ENCODE results near the gene BAHCC1.

Gene BAHCC1

DNA sequence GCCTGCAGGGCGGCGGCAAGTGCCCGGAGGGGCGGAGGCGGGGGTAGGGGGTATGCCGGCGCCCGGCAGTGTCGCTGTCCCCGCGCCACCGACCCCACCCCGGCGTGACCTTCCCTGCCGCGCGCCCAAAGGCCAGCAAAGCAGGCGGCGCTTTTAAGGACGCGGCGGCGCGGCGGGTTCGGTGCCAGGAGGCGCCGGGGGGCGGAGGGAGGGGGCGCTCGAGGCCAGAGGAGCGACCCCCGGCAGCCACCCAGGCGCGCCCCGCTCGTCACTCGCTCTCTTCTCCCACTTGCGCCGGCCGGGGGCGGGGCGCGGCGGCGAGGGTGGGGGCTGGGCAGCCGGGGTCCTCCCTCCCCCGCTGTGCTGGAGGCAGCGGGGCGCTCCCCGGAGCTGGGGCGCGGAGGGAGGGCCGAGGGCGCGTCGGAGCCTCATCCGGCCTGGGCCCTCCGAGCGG is 8.6 kb upstream of the BAHCC1 start:
- DNase-seq (ENCODE audit: low spot score) = peak; percentile 66

DNA sequence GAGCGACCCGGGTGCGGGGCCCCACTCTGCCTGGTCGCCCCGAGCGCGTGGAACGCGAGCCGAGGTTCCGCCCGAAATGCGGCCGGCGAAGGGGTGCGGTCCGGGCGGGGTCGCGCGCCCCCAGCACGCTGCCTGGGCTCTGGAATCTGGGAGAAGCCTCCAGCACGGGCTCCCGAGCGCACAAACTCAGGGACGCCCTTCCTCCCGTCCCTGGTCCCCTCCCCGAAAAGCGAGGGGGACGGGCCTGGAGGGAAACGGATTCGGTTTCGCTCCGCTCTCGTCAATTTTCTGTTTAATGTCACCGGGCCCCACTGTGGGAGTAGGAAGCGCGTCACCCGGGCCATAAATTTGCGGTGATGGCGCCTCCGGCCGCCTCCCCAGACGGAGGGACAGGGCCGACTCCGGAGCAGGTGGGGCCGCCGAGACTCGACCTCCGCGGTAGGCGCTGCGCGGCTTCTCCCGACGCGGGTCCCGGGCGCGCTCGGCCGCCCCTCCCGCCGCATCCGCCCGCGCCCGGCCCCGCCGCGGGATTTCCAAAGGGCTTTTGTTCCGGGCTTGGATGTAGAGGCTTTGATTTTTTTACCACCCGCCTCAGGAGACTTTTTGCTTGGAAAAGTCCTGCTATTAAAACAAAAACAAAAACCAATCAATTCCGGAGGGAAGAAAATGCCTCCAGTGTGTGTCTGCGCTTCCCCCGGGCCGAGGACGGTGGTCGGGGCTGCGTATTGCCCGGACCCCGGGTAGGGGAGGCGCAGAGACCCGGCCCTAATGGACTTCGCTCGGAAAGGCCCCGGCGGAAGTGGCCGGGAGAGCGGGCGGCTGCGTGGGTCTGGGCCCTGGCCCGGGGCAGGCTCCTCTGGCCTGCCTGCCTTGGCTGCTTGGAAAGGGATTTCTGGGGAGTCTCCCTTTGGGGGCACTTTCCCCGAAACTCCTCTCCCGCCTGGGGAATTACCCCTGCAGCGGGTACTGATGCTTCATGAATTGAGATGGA is 7.9 kb upstream of the BAHCC1 start:
- DNase-seq (ENCODE audit: low spot score) = peak; percentile 77

DNA sequence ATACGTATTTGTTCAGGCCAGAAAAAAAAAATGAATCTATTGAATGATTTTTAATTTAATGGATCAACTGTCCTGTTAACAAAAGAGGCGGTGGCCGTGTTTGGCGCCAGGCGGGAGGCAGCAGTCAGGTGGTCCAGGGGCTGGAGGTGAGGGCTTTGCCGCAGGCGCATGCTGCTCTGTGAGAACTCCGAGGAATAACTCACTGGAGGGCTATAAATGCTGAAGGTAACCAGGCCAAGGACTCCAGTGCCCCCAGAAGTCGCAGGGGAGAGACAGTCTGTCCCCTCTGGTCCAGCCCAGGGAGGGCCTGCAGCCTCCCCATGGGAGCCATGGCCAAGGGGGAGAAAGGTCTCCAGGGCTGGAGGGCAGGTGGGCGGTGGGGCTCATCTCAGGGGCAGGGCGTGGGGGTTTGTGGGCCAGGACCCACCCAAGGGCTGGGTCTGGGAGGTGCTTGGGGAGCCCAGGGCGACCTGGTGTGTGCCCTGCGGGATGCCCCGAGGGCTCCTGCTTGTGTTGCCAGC is 7.1 kb upstream of the BAHCC1 start:
- no peak for DNase-seq (ENCODE audit: low spot score)

- no peak for DNase-seq (ENCODE audit: low spot score)
Measured at GRCh38 chr17:81388612-81389367, 6.5 kb upstream of the BAHCC1 start.

- DNase-seq (ENCODE audit: low spot score) = no peak
Measured at GRCh38 chr17:81389585-81389984, 5.7 kb upstream of the BAHCC1 start.

GRCh38 chr17:81390029-81390872 is 5.0 kb upstream of the BAHCC1 start:
- DNase-seq (ENCODE audit: low spot score) = no peak

- DNase-seq (ENCODE audit: low spot score) = no peak
Measured at GRCh38 chr17:81390873-81391255, 4.4 kb upstream of the BAHCC1 start.

GRCh38 chr17:81391293-81391935 is 3.8 kb upstream of the BAHCC1 start:
- no peak for DNase-seq (ENCODE audit: low spot score)

DNA sequence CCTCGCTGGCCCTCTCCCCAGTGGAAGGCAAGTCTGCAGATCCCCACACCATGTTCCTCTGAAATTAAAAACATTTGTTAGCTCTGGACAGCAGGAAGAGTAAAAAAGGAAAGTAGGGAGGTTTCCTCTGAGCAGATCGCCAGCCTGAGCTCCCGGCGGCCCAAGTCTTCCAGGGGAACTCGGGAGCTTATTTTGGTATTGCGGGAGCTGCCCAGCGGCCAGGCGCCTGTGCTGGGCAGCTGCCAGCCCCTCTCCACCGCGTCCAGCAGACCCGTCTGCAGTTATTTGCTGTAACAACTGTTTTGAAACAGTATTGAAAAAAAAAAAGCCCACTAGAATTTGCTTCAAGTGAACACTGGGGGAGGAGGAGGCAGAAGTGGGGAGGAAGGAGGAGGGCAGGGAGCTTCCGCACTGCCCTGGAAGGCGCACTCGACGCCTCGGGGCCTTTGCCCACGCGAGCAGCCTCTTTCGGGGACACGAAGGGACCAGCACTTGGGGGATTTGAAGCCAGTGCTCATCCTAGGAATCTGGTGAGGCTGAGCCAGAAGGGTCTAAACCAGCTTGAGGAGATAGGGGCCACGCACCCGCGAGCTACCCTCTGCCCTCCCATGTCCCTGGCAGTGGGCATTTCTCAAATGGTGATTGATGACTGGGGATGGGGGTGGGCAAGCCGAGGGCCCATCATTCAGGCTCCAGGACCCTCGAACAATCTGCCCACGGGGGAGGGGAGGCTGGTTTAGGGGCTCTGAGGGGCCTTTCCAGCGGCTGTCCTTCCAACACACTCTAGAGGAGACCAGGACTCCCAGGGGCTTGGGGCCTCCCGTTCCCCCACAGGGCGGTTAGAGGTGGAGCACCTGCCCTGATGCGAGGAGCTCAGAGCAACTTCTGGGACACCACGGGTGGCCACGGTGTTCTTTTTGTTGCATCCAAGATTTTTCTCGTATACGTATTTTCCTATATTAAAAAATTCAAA is 3.0 kb upstream of the BAHCC1 start:
- no peak for DNase-seq (ENCODE audit: low spot score)

- no peak for DNase-seq (ENCODE audit: low spot score)
Measured at GRCh38 chr17:81392909-81393654, 2.2 kb upstream of the BAHCC1 start.

GRCh38 chr17:81393684-81394376 is 1.4 kb upstream of the BAHCC1 start:
- DNase-seq (ENCODE audit: low spot score) = peak; percentile 100

GRCh38 chr17:81394377-81394920 is 808 bp upstream of the BAHCC1 start:
- DNase-seq (ENCODE audit: low spot score) = no peak

- DNase-seq (ENCODE audit: low spot score) = no peak
Measured at GRCh38 chr17:81395600-81396277, 482 bp downstream of the BAHCC1 start.

GRCh38 chr17:81396278-81396721 is 1.0 kb downstream of the BAHCC1 start:
- DNase-seq (ENCODE audit: low spot score) = no peak

GRCh38 chr17:81396722-81397313 is 1.6 kb downstream of the BAHCC1 start:
- DNase-seq (ENCODE audit: low spot score) = peak; percentile 68

DNA sequence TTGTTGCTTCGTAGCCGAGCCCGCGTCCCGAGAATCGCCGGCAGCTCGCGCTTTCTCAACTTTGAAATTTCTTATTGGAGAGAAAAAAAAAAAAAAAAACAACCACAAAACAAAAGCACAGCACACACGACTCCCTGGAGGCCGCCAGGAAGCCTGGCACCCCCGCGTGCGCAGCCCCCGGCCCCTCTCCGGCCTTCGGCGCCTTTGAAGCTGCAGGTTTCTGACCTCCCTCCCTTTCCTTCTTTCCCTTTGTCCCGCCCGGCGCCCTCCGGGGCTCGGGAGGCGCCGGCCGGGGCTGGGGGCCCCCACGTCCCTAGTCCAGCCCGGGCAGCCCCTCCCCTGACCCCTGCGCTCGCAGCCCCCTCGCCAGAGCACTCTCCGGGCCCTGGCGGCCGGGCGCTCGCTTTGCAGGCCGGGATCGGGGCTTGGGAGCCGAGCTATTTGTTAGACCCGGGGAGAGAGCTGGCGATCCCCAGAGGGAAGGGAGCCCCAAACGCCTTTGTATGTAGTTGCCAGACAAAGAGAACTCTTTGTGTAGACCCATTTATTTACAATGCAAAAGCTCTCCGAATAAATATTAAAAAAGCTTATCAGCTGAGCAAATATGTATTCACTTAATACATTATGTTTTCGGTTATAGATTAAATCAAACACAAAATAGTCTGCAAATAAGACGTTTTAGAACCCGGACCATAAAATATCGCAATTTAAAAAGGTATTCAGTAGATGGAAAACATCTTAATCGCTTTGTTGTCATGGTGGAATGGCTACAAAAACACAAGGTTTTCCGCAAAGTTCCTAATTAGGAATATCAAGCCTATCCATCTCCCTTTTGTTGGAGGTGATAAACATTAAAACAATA is 2.3 kb downstream of the BAHCC1 start:
- peak; percentile 87 for DNase-seq (ENCODE audit: low spot score)

Measured in HuH-7.5 (cell line).